Measurements from ENCODE around the gene HOXA4. TPM values are rescaled to one million over a fixed set of nuclear protein-coding genes. Genes with fewer than 3 reads are reported as not detected.

HOXA4 gene
- total RNA-seq, 2 experiments from 2014 or later = 0.25 TPM; not detected in 1

DNA sequence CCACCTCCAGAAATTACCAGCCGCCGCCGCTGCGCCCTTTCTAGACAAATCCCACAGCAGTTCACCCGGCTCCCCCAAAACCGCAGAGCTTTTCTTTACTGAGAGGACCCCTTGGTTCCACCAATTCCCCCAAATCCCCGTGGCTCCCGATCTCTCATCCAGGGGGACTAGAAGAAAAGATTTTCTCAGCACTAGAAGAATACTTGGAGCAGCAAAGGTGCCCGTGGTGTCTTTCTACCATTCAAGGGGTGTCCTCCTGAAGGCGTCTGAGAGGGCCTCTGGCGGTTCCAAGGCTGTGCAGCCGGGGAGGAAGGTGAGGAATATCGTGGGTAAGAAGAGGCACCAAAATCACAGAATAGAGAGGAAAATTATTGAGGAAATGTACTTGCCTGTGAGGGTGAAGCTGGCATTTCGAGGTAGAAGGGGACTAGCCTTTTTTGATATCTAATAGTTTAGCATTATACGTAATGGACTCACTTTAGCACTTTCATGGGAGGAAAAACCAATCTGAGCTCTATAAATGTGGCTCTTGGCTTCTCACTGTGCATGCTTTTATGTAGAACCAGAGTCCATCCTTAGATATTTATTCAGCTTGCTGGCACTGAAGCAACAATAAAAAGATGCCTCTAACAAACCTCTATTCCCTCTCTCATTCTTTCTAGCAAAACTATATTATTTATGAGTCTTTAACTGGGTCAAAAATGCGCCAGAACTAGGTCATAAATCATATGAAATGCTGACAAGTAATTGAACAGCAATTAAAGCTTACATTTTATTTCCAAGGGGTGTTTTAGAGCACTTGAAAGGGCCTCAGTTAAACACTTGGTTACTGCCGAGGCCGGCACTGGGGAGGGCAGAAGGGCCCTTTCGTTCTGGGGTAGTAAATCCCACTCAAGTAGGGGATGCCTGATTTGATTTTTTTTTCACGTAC lies 14.3 kb downstream of the HOXA4 start:
- H3K4me3 Mint-ChIP-seq = no peak overlapping the region
- no peaks in the 10 kb centered on the region for H3K27me3 Mint-ChIP-seq
- H3K27ac Mint-ChIP-seq = no peak overlapping the region
- H3K9me3 Mint-ChIP-seq = no peaks in the 10 kb centered on the region
- DNase-seq = no peak
- POLR2A ChIA-PET = no interaction called here
- CTCF ChIA-PET = no interaction called here
- no peaks in the 10 kb centered on the region for H3K4me1 Mint-ChIP-seq
- H3K36me3 Mint-ChIP-seq (ENCODE audit: low read depth) = no peaks in the 10 kb centered on the region

DNA sequence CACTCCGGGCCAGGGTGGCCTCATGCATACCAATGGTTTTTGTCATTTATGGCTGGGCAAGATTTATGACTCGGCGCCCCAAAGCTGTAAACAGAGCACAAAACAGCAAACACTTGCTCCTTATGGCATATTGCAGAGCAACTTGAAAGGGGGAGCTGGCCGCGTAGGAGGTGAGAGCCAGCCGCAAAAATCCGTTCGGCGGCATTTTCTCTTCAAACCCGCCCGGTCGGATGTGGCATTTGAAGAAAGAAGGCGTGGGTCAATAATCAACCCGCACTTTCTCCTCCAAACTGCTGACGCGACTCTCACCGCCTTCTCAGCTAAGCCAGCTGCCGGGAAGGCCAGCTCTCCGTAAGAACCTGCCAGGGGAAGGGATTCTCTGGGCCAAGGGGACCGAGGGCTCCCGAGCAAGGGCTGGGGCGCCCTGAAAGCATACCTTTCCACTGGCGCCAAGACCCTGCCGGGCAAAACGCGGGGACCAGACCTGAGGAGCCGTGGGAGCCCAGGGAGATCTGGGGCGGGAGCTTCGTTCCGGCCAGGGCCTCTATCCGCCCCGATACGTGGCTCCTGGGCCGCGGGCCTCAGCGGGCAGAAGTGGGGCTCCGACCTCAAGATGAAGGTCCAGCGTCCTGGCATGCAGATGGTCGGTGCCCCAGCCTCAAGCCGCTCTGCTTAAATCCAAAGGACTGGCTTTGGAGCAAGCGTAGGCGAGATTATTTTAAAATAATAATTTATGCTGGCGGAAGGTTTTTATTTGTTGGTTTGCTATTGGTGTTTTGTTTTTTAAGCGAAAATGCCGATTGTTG lies 15.1 kb downstream of the HOXA4 start:
- POLR2A ChIA-PET = no interaction called here
- no peak overlapping the region for H3K4me3 Mint-ChIP-seq
- no peak for DNase-seq
- no peaks in the 10 kb centered on the region for H3K4me1 Mint-ChIP-seq
- no peaks in the 10 kb centered on the region for H3K27me3 Mint-ChIP-seq
- H3K36me3 Mint-ChIP-seq (ENCODE audit: low read depth) = no peaks in the 10 kb centered on the region
- CTCF ChIA-PET = interaction anchor here (0.6 kb wide), 1 partner anchor 9 kb away, joined by 3 read pairs; no protein-coding TSS in a partner anchor
- H3K9me3 Mint-ChIP-seq = no peaks in the 10 kb centered on the region
- H3K27ac Mint-ChIP-seq = no peak overlapping the region

DNA sequence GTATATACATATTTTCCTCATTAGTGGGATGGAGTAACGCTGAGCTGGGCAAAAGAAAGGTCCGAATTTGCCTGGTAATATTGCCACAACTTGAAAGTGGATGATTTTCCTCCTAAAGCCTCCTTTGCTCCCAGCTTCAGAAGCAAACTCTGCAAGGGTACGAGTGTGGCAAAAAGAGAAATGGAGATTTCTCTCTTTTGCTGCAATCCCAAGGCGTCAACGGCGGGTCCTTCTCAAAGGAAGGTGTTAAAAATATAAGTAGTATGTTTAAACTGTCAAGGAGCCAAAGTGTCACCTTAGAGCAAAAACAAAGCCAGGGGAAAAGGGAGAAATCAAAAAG lies 15.7 kb downstream of the HOXA4 start:
- no peak overlapping the region for H3K4me3 Mint-ChIP-seq
- H3K36me3 Mint-ChIP-seq (ENCODE audit: low read depth) = no peaks in the 10 kb centered on the region
- DNase-seq = no peak
- ChIA-PET CTCF (no interaction called here), POLR2A (no interaction called here)
- no peaks in the 10 kb centered on the region for H3K9me3 Mint-ChIP-seq
- no peak overlapping the region for H3K27ac Mint-ChIP-seq
- no peaks in the 10 kb centered on the region for H3K27me3 Mint-ChIP-seq
- H3K4me1 Mint-ChIP-seq = no peaks in the 10 kb centered on the region

DNA sequence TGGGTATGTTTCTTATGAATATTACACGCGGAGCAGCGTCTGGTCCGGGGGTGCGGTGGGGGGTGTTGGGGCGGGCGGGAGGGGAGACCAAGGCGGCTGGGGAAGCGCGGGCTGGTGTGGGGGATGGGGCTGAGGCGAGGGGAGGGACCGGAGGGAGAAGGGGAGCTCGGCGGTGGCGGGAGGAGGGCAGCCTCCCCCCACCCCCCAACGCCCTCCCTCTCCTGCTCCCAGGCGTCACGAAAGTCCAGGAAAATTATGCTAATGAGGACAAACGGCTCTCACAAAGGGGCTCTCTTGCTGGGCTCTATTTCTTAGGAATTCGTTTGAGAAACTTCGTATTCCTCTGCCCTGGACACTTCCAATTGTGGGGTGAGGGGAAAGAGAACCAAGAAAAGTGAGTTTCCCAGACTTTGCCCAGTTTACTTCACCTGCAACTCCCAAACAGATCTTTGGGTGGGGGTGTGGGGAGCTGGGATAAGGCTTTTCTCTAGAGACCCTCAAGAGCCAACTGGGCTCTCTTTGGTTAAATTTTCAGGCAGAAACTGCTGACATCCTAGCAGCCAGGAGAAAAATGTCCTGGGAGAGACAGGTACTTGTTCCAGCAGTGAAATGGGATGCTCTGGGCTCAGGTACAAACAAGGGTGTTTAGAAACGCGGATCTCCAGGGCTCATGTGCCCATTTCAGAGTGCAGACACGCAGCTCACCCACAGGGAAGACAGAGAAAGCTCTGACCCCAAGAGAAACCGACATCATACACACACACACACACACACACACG lies 16.4 kb downstream of the HOXA4 start:
- Mint-ChIP-seq H3K27ac (no peak overlapping the region), H3K9me3 (no peaks in the 10 kb centered on the region), H3K36me3 (ENCODE audit: low read depth) (no peaks in the 10 kb centered on the region), H3K4me3 (no peak overlapping the region), H3K27me3 (no peaks in the 10 kb centered on the region), H3K4me1 (no peaks in the 10 kb centered on the region)
- no peak for DNase-seq
- POLR2A ChIA-PET = no interaction called here
- CTCF ChIA-PET = no interaction called here

DNA sequence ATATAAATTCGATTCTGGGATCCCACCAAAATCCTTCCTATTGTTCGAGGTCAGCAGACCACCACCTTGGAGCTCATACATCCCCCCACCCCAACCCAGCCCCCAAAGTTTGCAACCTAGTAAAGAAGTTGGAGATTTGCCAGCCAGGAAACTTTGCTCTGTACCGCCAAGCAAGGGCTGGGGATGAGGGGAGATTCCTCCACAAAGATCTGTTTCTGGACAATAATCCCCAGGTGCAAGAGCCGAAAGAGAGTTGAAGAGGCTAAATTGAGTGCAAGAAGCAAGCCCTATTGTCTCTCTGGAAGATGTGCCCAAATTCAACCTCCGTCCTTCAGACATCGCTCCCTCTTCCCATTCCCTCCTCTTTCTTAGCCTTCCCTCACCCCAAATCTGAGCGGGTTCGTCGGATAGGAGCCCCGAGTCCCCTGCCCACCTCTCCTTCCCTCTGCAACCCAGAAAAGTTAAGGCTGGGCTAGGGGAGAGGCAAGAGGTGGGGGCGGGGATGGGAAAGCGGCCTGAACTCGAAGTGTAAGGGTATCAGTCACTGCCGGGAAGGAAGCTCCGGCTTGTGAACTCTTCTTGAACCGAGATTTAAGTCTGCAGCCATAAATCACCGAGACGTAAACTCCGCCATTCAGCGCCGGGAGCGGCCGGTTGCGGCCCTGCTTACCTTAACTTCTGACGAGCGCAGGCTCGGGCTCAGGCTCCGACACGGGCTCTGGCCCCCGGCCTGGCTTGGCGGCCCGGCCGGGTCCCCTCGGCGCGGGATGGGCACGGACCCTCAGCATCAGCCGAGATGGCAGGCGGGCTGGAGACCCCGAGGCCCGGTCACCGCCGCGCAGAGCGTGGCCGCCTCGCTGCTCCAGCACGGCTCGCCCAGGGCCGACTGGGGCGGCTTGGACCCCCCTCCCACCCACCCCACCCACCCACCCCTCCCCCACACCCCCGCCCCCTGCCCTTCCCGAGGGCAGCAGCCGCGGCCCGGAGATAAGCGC lies 17.3 kb downstream of the HOXA4 start:
- ChIA-PET POLR2A (no interaction called here), CTCF (no interaction called here)
- no peaks in the 10 kb centered on the region for H3K4me1 Mint-ChIP-seq
- H3K9me3 Mint-ChIP-seq = no peaks in the 10 kb centered on the region
- no peaks in the 10 kb centered on the region for H3K27me3 Mint-ChIP-seq
- no peak for DNase-seq
- H3K4me3 Mint-ChIP-seq = no peak overlapping the region
- no peak overlapping the region for H3K27ac Mint-ChIP-seq
- no peaks in the 10 kb centered on the region for H3K36me3 Mint-ChIP-seq (ENCODE audit: low read depth)

DNA sequence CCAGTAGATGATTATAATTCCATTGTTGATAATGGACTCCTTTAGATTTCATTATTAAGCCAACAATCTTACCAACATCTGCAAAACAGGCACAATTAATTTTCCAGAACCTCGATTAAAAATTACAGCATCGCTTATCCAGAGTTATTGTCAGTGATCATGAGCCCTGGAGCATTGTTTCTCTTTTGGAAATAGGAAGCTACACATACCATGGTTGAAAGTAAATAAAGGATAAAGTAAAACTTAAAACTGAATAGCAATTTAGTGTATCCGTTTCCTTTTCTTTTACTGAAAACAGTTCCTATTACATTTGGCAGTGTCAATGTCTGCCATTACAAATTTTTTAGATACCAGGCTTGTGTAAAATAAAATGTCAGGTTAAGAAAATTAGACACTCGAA lies 18.2 kb downstream of the HOXA4 start:
- no peaks in the 10 kb centered on the region for H3K27me3 Mint-ChIP-seq
- no peaks in the 10 kb centered on the region for H3K9me3 Mint-ChIP-seq
- CTCF ChIA-PET = no interaction called here
- POLR2A ChIA-PET = no interaction called here
- no peak overlapping the region for H3K4me3 Mint-ChIP-seq
- no peaks in the 10 kb centered on the region for H3K4me1 Mint-ChIP-seq
- no peak overlapping the region for H3K27ac Mint-ChIP-seq
- DNase-seq = no peak
- no peaks in the 10 kb centered on the region for H3K36me3 Mint-ChIP-seq (ENCODE audit: low read depth)

DNA sequence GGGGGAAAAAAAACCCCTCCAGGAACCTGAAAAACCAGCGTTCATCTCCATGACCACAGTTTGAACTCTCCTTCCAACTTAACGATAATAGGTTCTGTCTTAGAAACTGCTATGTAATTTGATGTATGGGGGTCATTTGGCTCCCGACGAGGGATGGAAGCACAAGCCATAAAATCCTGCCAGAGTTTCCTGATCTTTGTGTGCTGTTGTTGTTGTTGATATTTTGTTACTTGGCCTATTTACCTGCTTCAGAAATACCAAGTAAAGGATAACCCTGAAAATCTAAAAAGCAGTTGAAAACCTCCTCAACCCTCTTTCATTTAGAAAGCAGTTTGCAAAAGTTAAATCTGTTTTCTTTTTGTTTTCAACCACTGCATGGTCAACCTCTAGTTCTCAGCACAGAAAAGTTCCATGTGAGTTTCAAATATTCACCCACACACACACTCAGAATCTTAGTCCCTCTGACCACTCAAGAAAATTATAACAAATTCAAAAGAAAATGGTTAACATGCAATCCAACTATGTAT lies 18.7 kb downstream of the HOXA4 start:
- Mint-ChIP-seq H3K4me1 (no peaks in the 10 kb centered on the region), H3K9me3 (no peaks in the 10 kb centered on the region), H3K27me3 (no peaks in the 10 kb centered on the region), H3K4me3 (no peak overlapping the region), H3K36me3 (ENCODE audit: low read depth) (no peaks in the 10 kb centered on the region), H3K27ac (no peak overlapping the region)
- ChIA-PET CTCF (no interaction called here), POLR2A (no interaction called here)
- DNase-seq = no peak

DNA sequence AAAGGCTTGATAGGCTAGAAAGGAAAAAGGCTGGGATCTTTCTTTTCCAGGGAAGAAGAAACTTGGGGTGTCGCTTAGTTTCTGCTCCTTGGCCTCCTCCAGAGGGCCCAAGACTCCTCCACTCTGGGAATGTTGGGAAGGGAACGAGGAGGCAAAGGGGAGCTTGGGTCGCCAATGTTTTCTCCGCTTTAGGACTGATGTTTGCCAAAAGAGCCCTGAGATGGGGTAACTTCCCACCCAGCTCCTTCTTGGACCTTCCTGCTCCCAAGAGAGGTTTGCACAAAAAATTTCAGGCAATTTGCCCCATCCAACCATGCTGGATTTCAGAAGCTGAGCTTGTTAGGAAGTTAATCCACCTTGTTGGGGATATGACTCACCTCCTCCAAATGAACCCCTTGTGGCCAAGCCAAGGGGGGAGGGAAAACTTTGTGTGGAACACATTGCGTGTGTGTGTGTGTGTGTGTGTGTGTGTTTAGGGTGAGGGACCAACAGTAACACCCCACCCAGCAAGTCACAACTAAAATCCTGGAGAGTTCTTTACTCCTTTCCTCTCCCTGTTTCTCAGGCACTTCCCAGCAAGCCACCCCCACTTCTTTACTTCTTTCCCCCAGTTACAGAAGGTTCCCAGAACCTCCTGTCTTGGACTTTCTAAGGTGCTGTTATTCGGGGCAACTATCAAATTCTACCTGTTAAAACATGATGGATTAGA lies 19.4 kb downstream of the HOXA4 start:
- Mint-ChIP-seq H3K4me3 (no peak overlapping the region), H3K9me3 (no peaks in the 10 kb centered on the region), H3K27ac (no peak overlapping the region), H3K27me3 (no peaks in the 10 kb centered on the region), H3K36me3 (ENCODE audit: low read depth) (no peaks in the 10 kb centered on the region), H3K4me1 (no peaks in the 10 kb centered on the region)
- POLR2A ChIA-PET = no interaction called here
- CTCF ChIA-PET = no interaction called here
- DNase-seq = no peak

DNA sequence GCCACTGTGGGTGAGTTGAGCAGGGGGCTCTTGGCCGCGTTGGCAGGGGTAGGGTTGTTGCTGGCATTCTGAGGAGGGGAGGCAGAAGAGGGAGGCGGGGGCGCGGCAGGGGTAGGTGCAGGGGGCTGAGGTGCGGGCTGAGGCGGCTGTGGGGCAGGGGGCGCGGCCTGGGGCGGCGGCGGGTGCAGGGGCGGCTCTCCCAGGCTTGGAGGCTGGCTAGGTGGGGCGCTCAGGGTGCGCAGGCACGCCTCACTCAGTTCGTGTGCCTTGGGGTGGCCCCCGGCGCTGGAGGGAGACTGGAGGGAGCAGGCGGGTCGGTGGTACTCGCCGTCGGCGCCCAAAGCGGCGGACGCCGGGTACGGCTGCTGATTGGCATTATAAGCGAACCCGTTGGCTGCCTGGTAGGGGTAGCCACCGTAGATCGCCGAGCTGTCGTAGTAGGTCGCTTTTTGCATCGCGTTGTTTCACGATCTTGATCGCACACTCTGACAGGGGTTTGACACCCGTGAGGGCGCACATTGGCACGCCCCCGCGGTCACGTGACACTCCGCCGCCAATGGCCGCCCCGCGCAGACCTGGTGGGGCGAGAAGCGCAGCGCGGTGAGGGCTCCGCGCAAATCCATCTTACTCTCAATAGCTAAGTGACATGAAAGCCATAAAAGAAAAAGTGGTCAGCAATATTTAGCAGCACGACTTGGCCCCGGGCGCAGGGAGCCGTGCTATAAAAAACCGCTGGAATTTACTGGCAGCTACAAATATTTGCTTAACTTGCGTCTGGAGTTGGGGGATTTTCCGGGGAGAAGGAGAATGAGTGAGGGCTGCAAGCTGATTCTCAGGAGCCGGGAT lies 20.1 kb downstream of the HOXA4 start:
- Mint-ChIP-seq H3K36me3 (ENCODE audit: low read depth) (no peaks in the 10 kb centered on the region), H3K4me1 (no peaks in the 10 kb centered on the region), H3K27me3 (peaks cover 8% of the 10 kb centered on the region), H3K4me3 (no peak overlapping the region), H3K9me3 (no peaks in the 10 kb centered on the region), H3K27ac (no peak overlapping the region)
- CTCF ChIA-PET = no interaction called here
- POLR2A ChIA-PET = no interaction called here
- no peak for DNase-seq

DNA sequence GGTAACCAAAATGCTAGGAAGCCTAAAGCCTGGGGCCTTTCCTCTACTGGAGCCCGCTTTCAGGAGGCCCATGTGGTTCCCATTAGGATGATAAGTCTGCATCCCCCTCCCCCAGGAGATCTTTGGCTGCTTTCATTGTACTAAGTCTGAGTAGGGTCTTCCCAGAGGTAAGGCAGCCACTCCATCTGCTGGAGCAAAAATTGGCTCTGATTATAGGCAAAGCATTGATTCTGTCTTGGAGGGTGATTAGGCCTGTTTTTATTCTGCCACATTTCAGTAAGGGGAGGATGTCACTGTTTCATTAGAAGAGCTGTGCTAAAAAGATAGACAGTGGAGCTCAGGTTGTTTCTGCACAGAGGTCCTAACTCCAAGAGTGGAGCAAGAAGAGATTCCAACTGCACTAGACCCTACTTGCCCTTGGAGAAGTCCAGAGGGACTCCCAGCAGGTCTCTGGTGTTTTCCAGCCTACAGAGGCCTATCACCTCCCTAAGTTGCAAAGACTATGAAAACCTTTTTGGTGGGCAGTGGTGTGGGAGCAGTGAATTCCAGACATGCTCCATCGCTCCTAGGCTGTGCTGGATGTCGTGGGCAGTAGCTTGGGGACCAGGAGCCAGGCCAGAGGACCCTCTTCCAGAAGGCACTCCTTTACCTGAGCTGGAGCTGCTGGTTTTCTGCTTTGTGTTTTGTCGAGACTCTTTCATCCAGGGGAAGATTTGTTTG lies 20.9 kb downstream of the HOXA4 start:
- H3K4me3 Mint-ChIP-seq = no peak overlapping the region
- H3K36me3 Mint-ChIP-seq (ENCODE audit: low read depth) = no peaks in the 10 kb centered on the region
- no peaks in the 10 kb centered on the region for H3K9me3 Mint-ChIP-seq
- no peak for DNase-seq
- ChIA-PET POLR2A (no interaction called here), CTCF (no interaction called here)
- peaks cover 14% of the 10 kb centered on the region for H3K27me3 Mint-ChIP-seq
- no peaks in the 10 kb centered on the region for H3K4me1 Mint-ChIP-seq
- no peak overlapping the region for H3K27ac Mint-ChIP-seq
